Kidney glomerular epithelial cell (primary cell): ENCODE measurements around the gene MAST3.
"Not testable (repeated sequence)": the region's sequence is repeated elsewhere in the genome, so short reads cannot be mapped to it uniquely, and the experiment has no call there.

Source experiments
- DNase-seq: peaks from one replicate; lab custom pipeline; 2025; lab: John Stamatoyannopoulos, UW

The MAST3 gene

DNA sequence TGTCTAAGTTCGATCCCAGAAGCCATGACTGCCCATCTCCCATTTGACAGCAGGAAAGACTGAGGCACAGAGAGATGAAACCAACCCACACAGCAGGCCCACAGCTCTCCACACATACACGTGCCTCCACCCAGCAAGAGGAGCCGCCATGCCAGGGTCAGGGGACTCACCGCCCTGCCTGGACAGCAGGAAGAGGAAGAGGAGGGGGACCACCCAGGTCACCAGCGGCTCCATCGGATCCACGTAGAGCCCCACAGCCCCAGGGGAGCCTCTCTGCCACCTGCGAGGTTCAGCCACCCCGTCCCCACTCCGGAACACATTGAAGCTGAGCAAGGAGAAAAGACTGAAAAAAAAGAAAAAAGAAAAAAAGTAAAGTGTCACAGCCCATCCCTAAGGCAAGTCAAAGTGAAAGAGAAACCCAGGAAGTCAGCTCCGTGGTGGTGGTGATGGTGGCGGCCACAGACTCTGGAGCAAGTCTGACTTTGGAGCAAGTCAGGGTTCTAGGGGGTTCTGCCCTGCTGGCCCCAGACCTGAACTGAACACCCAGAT is 10.9 kb upstream of the MAST3 start, which contains the start of gene IL12RB1:
IL12RB1 (minus strand) TSS at position 345 of the 549 bp plus-strand sequence; CDS start at position 234, 111 bp downstream.
- no peak for DNase-seq

DNA sequence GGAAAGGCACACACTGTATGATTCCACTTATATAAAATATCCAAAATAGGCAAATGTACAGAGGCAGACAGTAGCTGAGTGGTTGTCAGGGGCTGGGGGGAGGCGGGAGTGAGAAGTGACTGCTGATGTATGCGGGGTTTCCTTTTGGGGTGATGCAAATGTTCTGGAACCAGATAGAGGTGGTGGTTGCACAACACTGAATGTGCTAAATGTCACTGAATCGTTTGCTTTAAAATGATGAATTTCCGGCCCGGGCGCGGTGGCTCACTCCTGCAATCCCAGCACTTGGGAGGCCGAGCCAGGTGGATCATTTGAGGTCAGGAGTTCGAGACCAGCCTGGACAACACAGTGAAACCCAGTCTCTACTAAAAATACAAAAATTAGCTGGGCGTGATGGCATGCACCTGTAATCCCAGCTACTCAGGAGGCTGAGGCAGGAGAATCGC is 8.5 kb upstream of the MAST3 start:
- DNase-seq: not testable (repeated sequence)

DNA sequence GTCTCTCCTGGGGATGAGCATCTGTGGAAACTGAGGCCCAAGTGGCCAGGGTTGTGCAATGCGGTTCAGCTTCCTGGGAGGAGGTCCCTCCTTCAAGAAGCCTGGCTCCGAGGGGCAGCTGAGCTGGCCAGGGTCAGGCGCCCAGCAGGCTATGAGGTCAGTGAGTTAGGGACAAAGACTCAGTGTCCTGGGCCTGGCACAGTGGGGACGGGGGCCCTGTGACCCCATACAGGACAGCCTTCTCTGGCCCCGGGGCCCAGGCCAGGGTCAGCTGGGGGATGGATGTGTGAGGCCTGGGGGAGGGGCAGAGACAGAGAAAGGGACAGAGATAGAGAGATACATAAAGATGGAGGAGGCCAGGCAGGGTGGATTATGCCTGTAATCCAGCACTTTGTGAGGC is 7.9 kb upstream of the MAST3 start:
- DNase-seq: no peak

DNA sequence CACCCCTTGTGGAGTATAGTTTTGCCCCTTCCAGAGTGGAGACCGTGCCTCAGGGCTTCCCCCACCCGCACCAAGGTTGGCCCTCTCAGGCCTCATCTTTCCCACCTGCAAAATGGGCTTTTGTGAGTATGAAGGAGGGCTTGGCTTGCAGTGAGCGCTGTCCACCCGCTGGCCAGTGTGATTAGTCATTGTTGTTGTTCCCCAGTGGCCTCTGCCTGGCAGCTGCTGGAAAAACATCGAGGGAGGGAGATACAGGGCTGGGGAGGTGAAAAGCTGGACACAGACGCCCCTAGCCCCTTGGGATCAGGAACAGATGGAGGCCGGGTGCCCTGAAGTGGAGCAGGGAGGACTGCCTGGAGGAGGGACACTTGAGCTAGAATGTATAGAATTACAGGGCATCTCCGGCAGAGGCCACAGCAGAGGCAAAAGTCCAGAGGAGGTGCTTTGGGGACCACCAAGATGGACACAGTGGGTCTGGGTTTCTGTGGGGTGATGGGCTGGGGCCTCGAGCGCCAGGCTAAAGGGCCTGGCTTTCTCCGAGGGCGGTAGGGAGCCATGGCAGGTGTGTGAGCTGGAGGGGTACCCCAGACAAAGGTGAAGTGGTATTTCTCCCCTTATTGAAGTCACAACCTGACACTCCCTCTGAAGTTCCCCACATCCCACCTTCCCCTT is 6.9 kb upstream of the MAST3 start:
- DNase-seq: no peak

DNA sequence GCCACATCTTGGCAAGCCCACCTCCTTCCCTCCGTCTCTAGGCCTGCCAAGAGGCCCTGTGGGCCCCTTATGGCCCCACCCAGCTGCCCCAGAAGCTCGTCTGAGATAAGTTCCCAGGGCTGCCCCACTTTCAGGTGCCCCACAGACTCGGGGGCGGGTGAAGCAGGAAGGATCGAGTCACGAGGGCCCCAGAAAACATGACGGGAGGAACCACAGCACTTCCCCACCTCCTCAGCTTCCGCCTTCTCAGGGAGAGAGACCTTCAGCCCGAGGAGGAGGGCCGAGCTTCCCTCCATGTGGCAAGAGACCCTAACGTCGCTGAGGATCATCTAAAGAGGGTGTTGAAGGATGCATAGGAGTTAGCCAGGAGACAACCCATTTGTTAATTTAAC is 6.4 kb upstream of the MAST3 start:
- no peak for DNase-seq

DNA sequence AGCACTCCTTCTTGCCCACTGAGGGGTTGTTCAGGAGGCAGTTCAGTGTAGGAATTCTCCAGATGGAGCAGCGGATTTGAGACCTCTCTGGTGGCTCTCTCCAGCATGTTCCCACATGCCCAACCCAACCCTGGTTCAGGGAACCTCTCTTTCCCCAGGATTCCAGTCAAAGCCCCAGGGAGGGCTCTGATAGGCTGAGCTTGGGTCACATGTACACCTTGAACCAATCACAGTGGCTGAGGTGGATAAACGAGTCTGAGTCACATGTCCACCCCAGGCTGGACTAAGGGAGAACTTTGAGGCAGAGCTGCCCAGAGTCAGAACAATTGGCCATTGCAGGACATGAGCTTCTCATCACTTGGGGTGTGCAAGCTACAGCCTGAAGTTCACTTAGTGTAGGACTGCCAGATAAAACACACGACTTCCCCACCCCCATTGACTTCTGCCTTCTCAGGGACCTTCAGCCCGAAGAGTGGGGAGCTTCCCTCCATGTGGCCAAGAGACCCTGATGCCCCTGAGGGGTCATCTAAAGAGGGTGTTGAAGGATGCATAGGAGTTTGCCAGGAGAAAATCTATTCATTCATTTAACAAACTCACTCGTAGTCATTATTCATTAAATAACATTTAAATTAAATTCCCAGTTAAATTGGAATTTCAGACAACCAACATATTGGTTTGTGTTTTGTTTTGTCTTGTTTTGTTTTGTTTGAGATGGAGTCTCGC is 4.0 kb upstream of the MAST3 start:
- no peak for DNase-seq

DNA sequence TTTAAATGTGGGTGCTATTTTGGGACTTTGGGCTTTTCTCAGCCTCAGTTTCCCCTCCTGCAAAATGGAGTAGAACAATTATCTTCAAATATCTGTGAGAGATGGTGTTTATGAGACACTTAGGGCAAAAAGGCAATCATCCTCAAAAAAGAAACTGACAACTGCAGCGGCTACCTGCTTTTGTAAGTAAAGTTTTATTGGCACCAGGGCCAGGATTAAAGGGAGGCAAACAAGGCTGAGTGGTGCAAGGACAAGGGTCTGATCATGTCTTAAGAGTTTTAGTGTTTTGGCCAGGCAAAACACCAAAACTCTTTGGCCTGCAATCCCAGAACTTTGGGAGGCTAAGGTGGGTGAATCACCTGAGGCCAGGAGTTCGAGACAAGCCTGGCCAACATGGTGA is 1.3 kb upstream of the MAST3 start:
- DNase-seq: no peak

DNA sequence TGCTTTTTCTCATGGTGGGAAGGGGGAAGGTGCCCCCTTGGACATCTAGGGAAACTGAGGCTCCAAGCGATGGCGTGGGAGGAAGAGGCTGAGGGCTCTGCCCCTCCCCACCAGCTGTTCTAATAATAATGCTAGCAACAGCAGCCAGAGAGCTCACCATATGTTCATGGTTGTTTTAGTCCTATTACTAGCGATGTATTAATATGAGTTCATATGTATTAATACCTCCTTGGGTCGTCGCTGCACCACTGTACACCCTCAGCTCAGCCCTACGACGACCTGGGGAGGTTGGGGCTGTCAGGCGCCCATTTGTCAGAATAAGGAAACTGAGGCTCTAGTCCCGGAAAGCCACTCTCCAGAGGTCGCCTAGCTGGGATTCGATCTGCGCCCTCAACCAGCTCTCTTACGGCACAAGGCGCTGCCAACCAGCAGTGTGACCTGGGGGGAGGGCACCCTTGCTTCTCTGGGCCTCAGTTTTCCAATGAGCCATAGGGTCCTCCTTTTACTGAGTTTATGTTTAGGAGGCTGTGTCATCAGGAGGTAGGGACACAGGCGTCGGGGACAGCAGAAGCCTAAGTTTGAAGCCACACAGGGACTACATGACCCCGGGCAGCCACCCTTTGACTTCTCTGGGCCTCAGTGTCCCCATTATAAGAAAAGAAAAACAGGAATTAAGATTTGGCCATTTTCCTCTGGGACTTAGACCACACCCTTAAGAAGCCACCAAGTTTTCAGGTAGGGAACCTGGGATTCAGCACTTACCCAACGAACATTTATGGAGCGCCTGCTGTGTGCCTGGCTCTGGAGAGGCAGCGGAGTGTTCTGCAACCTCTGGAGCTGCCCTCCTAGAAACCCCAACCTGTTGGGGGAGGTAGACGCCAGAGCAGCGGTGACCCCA is 664 bp downstream of the MAST3 start:
- no peak for DNase-seq

DNA sequence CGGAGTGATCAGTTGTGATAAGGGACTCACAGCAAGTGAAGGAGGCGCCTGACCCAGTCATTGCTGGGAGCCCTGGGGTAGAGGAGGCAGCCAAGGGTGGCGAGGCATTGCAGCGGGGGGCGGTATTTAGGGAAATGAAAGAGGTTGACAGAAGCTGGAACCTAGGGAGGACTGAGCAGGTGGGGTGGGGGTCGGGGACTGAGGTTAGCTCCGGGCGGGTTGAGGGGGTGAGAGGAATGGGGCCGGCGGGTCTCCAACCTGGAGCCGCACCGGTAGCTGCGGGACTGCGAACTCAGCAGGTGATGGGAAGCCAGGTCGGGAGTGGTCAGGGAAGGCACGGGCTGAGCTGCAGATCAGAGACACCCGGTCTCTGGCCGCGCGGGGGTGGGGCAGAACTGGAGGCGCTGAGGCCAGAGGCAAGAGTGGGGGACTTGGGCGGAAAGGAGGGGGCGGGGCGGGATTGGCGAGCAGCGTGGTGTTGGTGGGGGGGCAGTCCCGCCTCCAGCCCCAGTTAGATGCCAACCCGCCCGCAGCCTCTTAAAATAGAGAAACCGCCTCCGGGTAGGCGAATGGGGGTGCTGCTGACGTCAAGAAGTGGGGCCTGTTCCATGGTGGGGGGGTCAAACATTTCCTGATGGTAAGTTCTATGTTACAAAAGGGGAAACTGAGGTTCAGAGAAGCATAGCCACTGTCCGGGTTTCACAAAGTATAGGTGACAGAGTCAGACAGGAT is 1.5 kb downstream of the MAST3 start:
- DNase-seq: no peak

DNA sequence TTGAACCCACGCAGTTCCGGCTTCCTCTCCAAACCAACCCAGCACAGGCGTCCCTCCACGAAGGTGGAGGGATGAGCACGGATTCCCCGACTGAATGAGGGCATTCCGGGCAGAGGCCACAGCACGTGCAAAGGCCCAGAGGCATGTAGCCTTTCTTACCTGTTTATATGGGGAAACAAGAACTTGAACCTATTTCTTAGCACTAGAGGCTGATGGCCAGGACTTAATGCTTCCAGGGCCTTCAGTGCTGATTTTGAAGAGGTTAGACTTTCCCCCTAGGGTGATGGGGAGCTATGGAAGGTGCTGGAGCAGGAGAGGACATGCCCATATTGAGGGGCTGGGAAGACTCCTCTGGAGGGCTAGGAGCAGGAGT is 2.0 kb downstream of the MAST3 start:
- no peak for DNase-seq

DNA sequence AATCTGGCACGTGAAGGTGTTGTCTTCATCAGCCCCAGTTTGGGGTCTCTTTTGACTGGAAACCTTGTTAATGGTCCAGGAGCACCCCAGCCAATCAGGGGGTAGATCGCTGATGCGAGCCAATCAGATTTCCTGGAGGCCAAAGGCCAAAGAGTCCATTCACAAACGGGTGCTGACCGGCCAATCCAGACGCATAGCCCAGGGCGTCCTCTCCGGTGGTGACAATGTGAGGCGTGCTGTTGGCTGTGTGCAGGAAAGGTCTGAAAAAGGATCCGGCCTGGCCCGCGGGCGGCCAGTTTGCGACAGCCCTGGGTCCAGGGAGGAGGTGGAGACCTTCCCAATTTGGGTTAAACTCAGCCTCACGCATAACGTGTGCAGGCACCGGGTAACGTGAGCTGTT is 3.1 kb downstream of the MAST3 start:
- no peak for DNase-seq

DNA sequence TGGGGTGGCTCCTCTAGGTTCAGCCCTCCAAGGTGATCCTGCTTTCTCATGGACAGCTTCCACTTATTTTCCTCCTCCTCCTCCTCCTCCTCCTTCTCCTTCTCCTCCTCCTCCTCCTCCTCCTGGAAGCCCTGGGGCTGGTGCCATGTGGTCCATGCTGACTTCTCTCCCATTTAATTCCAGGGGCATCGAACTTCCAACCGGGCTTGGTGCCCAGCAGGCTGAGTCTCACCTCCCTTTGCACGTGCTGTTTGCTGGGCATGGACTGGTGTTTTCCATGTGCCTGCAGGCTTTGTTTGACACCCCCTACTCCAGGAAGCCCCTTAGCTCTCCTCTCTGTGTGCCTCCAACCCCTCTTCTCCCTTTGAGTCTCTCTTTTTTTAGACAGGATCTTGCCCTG is 3.7 kb downstream of the MAST3 start:
- DNase-seq: no peak

DNA sequence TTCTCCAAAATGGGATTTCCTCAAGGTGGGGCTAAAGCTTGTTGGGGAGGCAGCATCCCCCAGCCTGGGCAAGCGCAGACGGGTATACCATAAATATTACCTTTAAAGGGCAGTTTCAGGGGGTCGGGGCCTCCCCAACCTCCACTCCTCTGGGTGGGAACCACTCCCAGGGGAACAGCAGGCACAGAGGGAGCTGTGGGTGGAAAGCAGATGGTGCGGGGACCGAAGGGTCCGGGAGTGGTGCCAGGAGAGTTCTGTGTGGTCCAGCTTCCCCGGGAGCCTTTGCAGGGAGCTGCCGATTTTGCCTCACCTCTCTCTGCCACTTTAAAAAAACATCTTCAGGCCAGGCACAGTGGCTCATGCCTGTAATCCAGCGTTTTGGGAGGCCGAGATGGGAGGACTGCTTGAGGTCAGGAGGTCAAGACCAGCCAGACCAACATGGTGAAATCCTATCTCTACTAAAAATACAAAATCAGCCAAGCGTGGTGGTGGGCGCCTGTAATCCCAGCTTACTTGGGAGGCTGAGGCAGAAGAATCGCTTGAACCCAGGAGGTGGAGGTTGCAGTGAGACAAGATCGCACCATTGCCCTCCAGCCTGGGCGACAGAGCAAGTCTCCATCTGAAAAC is 5.5 kb downstream of the MAST3 start:
- DNase-seq: no peak

DNA sequence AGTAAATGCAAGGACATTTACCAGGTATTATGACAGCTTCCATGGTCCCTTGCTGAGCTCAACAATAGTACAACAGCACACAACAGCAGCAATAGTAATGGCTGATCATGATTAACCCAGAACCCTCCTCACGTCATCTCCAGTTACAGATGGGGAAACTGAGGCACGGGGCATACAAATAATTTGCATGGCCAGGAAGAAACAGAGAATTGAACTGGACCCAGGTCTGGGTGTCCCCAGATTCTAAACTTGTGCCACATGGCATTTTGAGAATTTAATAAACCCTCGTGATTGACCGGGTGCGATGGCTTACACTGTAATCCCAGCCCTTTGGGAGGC is 7.2 kb downstream of the MAST3 start:
- DNase-seq: no peak

DNA sequence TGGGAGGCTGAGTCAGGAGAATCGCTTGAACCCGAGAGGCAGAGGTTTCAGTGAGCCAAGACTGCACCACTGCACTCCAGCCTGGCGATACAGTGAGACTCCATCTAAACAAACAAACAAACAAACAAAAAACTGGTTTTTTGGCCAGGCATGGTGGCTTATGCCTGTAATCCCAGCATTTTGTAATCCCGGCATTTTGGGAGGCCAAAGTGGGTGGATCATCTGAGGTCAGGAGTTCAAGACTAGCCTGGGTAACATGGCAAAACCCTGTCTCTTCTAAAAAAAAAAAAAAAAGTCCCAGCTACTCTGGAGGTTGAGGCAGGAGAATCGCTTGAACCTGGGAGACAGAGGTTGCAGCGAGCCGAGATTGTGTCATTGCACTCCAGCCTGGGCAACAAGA is 7.7 kb downstream of the MAST3 start:
- DNase-seq: not testable (repeated sequence)

DNA sequence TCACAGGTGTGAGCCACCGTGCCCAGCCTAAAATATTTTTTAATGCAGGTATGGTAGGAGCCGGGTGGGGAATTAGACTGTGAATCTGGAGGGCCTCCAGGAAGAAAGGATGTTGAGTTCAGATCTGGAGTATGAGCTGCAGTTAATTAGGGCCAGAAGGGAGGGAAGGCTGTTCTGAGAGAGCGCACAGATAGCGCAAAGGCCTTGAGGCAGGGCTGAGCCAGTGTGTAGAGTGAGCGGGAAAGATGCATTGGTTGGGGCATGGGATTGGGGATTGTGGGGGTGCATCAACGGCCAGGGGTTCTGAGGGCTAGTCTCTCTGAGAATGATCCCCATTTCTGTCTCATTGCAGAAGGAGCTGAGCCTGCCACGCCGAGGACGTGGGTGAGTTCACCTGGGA is 9.7 kb downstream of the MAST3 start:
- no peak for DNase-seq

DNA sequence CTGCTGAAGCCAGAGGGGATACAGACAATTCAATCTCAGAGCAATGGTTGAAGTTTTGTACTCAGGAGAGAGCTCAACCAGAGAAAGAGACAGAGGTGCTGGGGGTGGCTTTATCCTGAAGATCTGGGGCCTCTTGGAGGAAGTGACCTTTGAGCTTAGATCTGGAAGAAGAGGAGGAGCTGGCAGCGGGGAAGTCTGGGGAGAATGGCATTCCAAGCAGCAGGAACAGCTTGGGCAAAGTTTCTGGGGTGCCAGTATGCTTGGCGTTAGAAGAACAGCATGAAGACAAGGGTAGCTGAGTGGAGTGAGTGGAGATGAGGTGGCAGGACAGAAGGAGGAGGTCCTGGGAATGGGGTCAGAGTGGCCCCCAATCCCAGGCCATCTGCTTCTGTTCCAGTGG is 11.3 kb downstream of the MAST3 start:
- DNase-seq: no peak

DNA sequence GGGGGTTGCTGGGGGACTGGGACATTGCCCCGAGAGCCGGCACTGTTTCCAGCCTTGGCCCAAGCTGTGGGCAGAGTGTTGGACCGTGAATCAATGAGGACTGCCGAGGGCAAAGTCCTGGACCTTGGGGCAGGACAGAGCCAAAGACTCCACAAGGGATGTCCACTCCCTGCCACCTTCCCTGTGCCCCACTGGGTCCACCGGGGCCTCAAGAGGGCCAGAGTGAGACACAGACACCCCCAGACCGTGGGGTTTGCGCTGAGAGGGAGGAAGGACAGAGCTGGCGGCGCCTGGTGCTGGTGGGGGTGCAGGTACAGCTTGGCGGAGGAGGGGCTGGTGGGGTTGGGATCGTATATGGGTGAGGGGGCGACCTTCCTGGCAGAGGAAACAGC is 11.8 kb downstream of the MAST3 start:
- no peak for DNase-seq

DNA sequence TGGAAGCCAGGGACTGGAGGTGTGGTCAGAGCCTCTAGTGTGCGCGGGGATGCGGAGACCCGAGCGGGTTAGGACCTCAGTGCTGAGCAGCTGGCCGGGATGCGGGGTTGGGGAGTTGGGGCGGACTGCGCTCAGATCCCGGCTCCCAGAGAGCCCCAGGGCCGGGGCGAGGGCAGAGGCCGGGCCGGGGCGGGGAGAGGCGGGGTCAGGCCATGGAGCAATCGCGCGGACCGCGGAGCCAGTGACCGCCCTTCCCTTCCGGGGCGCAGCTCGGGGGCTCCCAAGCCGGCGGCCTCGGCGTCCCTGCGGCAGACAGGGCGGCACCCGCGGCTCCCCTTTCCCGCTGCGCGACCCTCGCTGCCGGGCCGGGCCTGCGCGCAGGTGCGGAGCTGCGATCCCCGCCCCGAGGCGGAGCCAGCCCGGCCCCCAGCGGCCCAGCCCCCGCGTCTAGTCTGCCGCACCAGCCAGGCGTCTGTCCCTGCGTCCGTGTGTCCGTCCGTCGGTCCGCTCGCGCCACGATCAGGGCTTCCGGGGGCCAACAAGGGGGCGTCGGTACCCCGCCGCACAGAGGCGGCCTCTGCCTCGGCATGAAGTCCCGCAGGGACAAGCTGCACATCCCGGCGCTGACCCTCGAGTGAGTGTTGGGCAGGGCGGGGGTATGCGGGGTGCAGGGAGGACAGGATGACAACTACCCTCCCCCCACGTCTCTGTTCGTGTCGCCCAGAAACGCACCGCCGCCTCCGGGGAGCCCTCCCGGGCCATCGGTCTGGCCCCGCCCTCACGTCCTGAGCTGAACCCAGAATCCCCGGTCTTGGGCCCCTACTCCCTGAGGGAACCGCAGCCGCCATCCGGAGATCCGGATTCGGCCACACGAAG is 12.4 kb downstream of the MAST3 start:
- no peak for DNase-seq

DNA sequence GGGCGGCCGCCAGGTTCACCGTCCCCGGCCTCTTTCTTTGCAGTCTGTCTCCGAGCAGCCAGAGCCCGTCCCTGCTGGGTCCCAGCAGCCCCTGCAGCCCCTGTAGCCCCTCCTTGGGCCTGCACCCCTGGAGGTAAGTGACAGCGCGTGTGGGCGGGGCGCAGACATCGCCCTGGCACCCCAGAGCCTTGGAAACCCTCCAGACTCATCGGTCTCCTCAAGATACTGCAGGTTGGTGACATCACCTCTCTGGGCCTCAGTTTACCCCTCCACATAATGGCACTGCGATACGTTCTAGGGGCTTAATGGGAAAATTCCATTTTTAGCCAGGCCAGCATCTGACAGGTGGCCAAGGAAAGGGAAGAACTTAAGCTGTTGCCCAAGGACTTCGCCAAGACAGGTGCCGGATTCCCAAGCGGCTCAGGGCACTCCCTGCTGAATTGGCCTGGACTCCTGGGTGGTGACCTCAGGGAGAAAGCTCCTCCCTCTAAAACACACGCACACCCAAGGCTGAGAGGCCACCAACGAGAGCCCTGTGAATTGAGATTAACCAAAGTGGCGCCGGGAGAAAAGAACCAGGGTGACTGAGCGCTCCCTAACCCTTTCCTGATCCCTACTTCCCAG is 13.1 kb downstream of the MAST3 start:
- DNase-seq: no peak
